Fibroblast of mammary gland (primary cell): ENCODE results near the gene NOS1AP.

ENCODE experiments used
- DNase-seq: peaks from one replicate; pipeline ENCODE4 v3.0.0-alpha.2; 2010; ENCODE audit warnings: low read depth
- H3K4me3 ChIP-seq: 2 replicates; pipeline ENCODE4 v1.5.1; 2011; ENCODE audit warnings: low read depth, mild to moderate bottlenecking, low read length, moderate library complexity; ENCODE audit not compliant: control insufficient read depth
- CTCF ChIP-seq: conservative IDR thresholded peaks from 2 replicates; pipeline ENCODE4 v1.5.1; 2011; ENCODE audit warnings: low read depth, low read length, inconsistent platforms; ENCODE audit not compliant: control insufficient read depth, insufficient read depth

The NOS1AP gene

DNA sequence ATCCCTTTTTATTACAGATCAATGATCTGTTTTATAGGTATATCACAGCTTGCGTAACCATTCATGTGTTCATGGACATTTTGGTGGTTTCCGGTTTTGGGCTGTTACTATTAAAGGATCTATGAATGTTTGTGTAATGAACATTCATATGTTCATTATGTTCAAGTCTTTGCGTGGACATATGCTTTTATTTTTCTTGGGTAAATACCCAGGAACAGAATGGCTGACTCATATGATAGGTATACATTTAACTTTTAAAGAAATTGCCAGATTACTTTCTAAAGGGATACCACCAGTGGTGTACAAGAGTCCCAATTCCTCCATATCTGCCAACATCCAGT, 233.5 kb downstream of the NOS1AP start:
- DNase-seq, result peak; percentile 81
- no peak overlapping the region for H3K4me3 ChIP-seq
- TF ChIP-seq CTCF, result no peak

DNA sequence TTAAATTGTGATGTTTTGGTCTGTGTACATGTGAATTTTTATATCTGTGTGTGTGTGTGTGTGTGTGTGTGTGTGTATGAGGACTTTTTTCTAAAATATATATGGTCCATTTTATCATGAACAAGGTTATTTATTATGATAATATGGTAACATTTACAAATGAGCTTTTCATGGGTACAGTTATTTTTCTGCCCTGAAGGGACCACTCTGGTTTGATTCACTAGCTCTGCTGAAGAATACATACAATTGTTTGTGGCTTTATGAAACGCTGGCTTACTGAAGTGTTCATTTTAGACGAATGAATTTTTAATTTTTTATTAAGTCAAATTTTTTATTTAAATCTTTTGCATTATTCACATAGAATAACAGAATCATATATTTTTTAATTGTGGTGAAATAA, 235.2 kb downstream of the NOS1AP start:
- no peak for TF ChIP-seq CTCF
- no peak for DNase-seq
- H3K4me3 ChIP-seq, result no peak overlapping the region

- DNase-seq, result peak; percentile 40
- TF ChIP-seq CTCF, result no peak
- H3K4me3 ChIP-seq, result no peak overlapping the region
These were observed 236.5 kb downstream of the NOS1AP start for GRCh38 chr1:162305969-162306368.

DNA sequence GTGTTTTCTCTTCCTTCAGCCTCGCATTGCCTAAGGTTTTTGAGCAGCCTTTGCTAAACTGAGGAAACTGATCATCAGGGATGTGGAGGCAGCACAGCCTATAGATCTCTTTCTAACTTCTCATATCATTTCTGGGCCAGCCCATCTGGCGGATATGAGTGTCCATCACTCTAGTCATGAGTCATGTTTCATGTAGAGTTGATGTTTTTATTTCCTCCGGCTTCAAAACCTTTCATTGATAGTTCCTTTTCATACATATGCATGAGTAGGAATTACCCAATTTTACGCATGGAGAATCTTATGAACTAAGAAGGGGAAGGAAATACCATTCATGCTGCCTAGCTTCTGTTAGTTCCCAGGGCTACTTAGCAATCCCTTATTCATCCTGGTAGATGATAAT, 240.8 kb downstream of the NOS1AP start:
- DNase-seq, result peak; percentile 38
- no peak for TF ChIP-seq CTCF
- H3K4me3 ChIP-seq, result no peak overlapping the region

DNA sequence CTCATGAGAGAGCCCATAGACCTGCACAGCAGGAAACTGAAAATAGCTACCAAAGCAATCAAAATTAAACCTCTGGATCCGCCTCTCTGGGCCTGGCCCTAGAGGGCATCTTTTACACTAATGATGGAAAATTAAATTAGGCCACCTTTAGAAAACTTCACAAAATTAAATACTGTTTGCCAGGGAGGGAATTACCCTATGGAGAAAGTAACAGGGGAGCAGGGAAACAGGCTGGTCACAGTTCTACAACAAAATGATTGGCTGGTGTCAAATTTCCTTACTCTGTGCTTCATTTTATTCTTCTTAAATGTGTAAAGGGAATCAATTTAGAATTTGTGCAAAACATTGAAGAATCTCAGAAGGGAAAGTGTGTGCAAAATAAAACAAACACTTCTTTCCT, 244.7 kb downstream of the NOS1AP start:
- DNase-seq, result no peak
- no peak for TF ChIP-seq CTCF
- H3K4me3 ChIP-seq, result no peak overlapping the region

GRCh38 chr1:162315673-162316072, 246.2 kb downstream of the NOS1AP start:
- no peak for TF ChIP-seq CTCF
- DNase-seq, result no peak
- no peak overlapping the region for H3K4me3 ChIP-seq

- H3K4me3 ChIP-seq, result no peak overlapping the region
- no peak for DNase-seq
- no peak for TF ChIP-seq CTCF
These were observed 246.7 kb downstream of the NOS1AP start for GRCh38 chr1:162316187-162316586.
